SK-N-SH (cell line): ENCODE data around the gene BOD1L1. TPM values are rescaled to one million over a fixed set of nuclear protein-coding genes. Genes with fewer than 3 reads are reported as not detected.

Experiments used
- CTCF ChIA-PET: fragments of 300-600, 350-600 bp; formaldehyde crosslinking; extraction: SDS; loops from one replicate; lab custom pipeline; 2021; lab: Yijun Ruan, JAX
- POLR2A ChIA-PET: fragments of 350-600 bp; sonication (Branson Sonifier 250); formaldehyde crosslinking; extraction: SDS; loops from one replicate; lab custom pipeline; 2020; ENCODE audit warnings: antibody characterized with exemption, inconsistent platforms; lab: Yijun Ruan, JAX
- DNase-seq: peaks from one replicate; pipeline ENCODE4 v3.0.0; 2012
- H2AFZ ChIP-seq: fragments of 200-600 bp; sonication (generic); 2 replicates; pipeline ENCODE4 v1.8.1; 2016; ENCODE audit warnings: antibody characterized with exemption, mild to moderate bottlenecking, low read depth
- H3F3A ChIP-seq: fragments of 200-600 bp; sonication (generic); replicated peaks from 2 replicates; pipeline ENCODE3; 2016; ENCODE audit warnings: antibody characterized with exemption, mild to moderate bottlenecking; ENCODE audit not compliant: insufficient read depth
- H3K27ac ChIP-seq, 2 experiments: fragments of 200-500 bp in 1 of 2; fragments of 200-600 bp in 1 of 2; sonication (Bioruptor generic) in 1 of 2; sonication (generic), shearing (Covaris generic) in 1 of 2; 2 replicates each; pipeline versions ENCODE4 v1.5.1 to v1.6.1; 2014 to 2016; ENCODE audit warnings: low read depth in 2 of 2, inconsistent platforms in 1 of 2, low read length in 1 of 2, mild to moderate bottlenecking in 1 of 2, mixed read lengths in 1 of 2
- H3K27me3 ChIP-seq: fragments of 200-600 bp; sonication (generic), shearing (Covaris generic); 2 replicates; pipeline ENCODE4 v1.6.1; 2016; ENCODE audit warnings: mixed run types; ENCODE audit not compliant: insufficient read depth
- H3K36me3 ChIP-seq, 2 experiments: fragments of 200-500 bp in 1 of 2; fragments of 200-600 bp in 1 of 2; sonication (Bioruptor generic) in 1 of 2; sonication (generic) in 1 of 2; replicated peaks in 1 of 2; 2 replicates each; pipeline versions ENCODE3 to v1.5.1; 2014 to 2016; ENCODE audit warnings: low read length in 1 of 2, mild to moderate bottlenecking in 1 of 2; ENCODE audit not compliant: insufficient read depth in 2 of 2, control insufficient read depth in 1 of 2
- H3K4me1 ChIP-seq, 2 experiments: fragments of 200-500 bp in 1 of 2; fragments of 200-600 bp in 1 of 2; sonication (Bioruptor generic) in 1 of 2; sonication (generic), shearing (Covaris generic) in 1 of 2; 2 replicates each; pipeline versions ENCODE4 v1.5.1 to v1.6.1; 2014 to 2016; ENCODE audit warnings: low read depth in 1 of 2, low read length in 1 of 2, mixed run types in 1 of 2; ENCODE audit not compliant: insufficient read depth in 2 of 2, control insufficient read depth in 1 of 2
- H3K4me2 ChIP-seq: fragments of 200-600 bp; sonication (generic), shearing (Covaris generic); 2 replicates; pipeline ENCODE4 v1.6.1; 2017; ENCODE audit warnings: mixed run types
- H3K4me3 ChIP-seq, 2 experiments: fragments of 200-500 bp in 1 of 2; fragments of 200-600 bp in 1 of 2; sonication (Bioruptor generic) in 1 of 2; sonication (generic), shearing (Covaris generic) in 1 of 2; 2 replicates each; pipeline versions ENCODE4 v1.5.1 to v1.8.1; 2014 to 2016; ENCODE audit warnings: low read depth in 2 of 2, inconsistent platforms in 1 of 2, low read length in 1 of 2, mild to moderate bottlenecking in 1 of 2, mixed read lengths in 1 of 2, moderate library complexity in 1 of 2
- H3K79me2 ChIP-seq: fragments of 200-600 bp; sonication (generic); 2 replicates; pipeline ENCODE4 v1.8.1; 2017; ENCODE audit warnings: mild to moderate bottlenecking; ENCODE audit not compliant: insufficient read depth
- H3K9ac ChIP-seq: fragments of 200-600 bp; sonication (generic); 2 replicates; pipeline ENCODE4 v1.6.1; 2017; ENCODE audit warnings: mixed run types
- H3K9me2 ChIP-seq: fragments of 200-600 bp; sonication (generic); 2 replicates; pipeline ENCODE4 v1.6.1; 2017; ENCODE audit warnings: mixed run types
- H3K9me3 ChIP-seq: fragments of 200-600 bp; sonication (generic); 2 replicates; pipeline ENCODE4 v1.6.1; 2017; ENCODE audit warnings: mixed run types, mild to moderate bottlenecking, moderate library complexity
- H4K20me1 ChIP-seq: fragments of 200-600 bp; sonication (generic); 2 replicates; pipeline ENCODE4 v1.6.1; 2017; ENCODE audit warnings: mild to moderate bottlenecking, mixed run types; ENCODE audit not compliant: insufficient read depth
- GABPA ChIP-seq: IDR thresholded peaks from 2 replicates; pipeline ENCODE4 v1.4.0; 2012; ENCODE audit warnings: low read depth, mild to moderate bottlenecking
- GATA2 ChIP-seq: sonication (generic); formaldehyde crosslinking; IDR thresholded peaks from 2 replicates; pipeline ENCODE4 v1.5.0; 2020; ENCODE audit warnings: mild to moderate bottlenecking, missing genetic modification reagents
- MXI1 ChIP-seq: IDR thresholded peaks from 2 replicates; pipeline ENCODE4 v1.6.1; 2012; ENCODE audit warnings: mild to moderate bottlenecking, low read depth, low read length, improper control_type of control experiment
- NRF1 ChIP-seq: IDR thresholded peaks from 2 replicates; pipeline ENCODE4 v1.6.1; 2012; ENCODE audit warnings: low read depth, mild to moderate bottlenecking, low read length
- RAD21 ChIP-seq: IDR thresholded peaks from 2 replicates; pipeline ENCODE4 v1.6.1; 2012; ENCODE audit warnings: mild to moderate bottlenecking, low read length
- RCOR1 ChIP-seq: fragments of 150-350 bp; IDR thresholded peaks from 2 replicates; pipeline ENCODE4 v1.6.1; 2017; ENCODE audit warnings: antibody characterized with exemption, low read length
- SMC3 ChIP-seq: IDR thresholded peaks from 2 replicates; pipeline ENCODE4 v1.6.1; 2012; ENCODE audit warnings: low read depth, low read length, improper control_type of control experiment
- WGBS: methylation state at CpG from one replicate; pipeline ENCODE4 v1.1.6; 2017; ENCODE audit warnings: low lambda C conversion rate; 5-methylcytosine and 5-hydroxymethylcytosine counted together
- polyA plus RNA-seq, 3 experiments: library from polyadenylated mRNA; depleted of rRNA; stranded (reverse); fragments of >200 nt; gene quantifications; 2 replicates each; pipeline ENCODE4 v1.2.3, GENCODE V29; 2012
- TF ChIP-seq, protein P1 (sequence below): fragments of 200-600 bp; sonication (generic); IDR thresholded peaks from 2 replicates; pipeline ENCODE4 v1.6.1; 2017; ENCODE audit warnings: antibody characterized with exemption, mild to moderate bottlenecking, moderate library complexity
- TF ChIP-seq, protein P2 (sequence below): IDR thresholded peaks from 2 replicates; pipeline ENCODE4 v1.4.0; 2012; ENCODE audit warnings: low read depth, borderline replicate concordance
- TF ChIP-seq, protein P3 (sequence below): IDR thresholded peaks from 2 replicates; pipeline ENCODE4 v1.4.0; 2012; ENCODE audit warnings: low read depth, borderline replicate concordance

The BOD1L1 gene
- polyA plus RNA-seq, 1 of the 3 experiments (the other 2 are of a cell fraction): 12.5 TPM

DNA sequence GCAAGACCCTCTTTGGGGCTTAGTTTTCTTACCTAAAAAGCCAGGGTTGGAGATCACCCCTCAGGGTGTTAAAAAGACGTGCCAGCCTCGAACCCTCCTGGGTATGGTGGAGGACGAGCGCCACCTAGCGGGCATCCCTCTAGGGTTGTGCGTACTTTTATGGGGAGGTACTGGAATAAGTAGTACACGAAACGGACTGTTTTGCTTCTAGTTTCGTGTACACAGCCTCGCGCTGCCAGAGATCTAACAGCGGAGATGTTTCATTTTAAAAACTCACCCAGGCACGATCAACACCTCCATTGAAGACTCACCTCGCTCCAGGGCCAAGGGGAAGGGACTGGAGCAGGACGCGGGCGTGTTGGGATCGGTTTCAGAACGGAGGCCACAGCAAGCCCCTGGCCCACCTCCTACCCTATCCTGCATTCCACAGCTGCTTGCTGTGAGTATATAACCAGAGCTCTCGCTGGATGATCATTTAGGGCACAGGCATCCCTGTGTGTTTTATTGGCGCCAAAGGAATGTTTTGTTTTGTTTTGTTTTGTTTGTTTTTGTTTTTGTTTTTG lies 78.5 kb downstream of the BOD1L1 start:
- no peak overlapping the region for H3K27ac ChIP-seq
- H3K4me1 ChIP-seq: peaks cover 5% of the 10 kb centered on the region in 2 experiments; a peak in 2 of 4 replicates

More for the DNA sequence above, 78.5 kb downstream of the BOD1L1 start:
- H3F3A ChIP-seq: no peaks in the 10 kb centered on the region
- POLR2A ChIA-PET: no interaction called here
- H3K27me3 ChIP-seq: peaks cover 36% of the 10 kb centered on the region
- no peaks in the 10 kb centered on the region for H3K36me3 ChIP-seq
- H3K4me2 ChIP-seq: peak overlapping the region; percentile 79
- CTCF ChIA-PET: interaction anchor here (1.0 to 2.6 kb wide), 13 partner anchors 10 to 871 kb away, joined by 3 to 21 read pairs (median 5); no protein-coding TSS in a partner anchor
- TF ChIP-seq, protein P1, sequence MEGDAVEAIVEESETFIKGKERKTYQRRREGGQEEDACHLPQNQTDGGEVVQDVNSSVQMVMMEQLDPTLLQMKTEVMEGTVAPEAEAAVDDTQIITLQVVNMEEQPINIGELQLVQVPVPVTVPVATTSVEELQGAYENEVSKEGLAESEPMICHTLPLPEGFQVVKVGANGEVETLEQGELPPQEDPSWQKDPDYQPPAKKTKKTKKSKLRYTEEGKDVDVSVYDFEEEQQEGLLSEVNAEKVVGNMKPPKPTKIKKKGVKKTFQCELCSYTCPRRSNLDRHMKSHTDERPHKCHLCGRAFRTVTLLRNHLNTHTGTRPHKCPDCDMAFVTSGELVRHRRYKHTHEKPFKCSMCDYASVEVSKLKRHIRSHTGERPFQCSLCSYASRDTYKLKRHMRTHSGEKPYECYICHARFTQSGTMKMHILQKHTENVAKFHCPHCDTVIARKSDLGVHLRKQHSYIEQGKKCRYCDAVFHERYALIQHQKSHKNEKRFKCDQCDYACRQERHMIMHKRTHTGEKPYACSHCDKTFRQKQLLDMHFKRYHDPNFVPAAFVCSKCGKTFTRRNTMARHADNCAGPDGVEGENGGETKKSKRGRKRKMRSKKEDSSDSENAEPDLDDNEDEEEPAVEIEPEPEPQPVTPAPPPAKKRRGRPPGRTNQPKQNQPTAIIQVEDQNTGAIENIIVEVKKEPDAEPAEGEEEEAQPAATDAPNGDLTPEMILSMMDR: peak; percentile 95
- 0 out of 2 replicates have a peak, but pooled peaks have one; percentile 11 for TF ChIP-seq RCOR1
- TF ChIP-seq, protein P2, sequence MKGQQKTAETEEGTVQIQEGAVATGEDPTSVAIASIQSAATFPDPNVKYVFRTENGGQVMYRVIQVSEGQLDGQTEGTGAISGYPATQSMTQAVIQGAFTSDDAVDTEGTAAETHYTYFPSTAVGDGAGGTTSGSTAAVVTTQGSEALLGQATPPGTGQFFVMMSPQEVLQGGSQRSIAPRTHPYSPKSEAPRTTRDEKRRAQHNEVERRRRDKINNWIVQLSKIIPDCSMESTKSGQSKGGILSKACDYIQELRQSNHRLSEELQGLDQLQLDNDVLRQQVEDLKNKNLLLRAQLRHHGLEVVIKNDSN: no peak
- TF ChIP-seq RAD21: peak; percentile 94
- peak; percentile 85 for TF ChIP-seq SMC3
- TF ChIP-seq MXI1: no peak
- no peak for TF ChIP-seq NRF1
- no peak for TF ChIP-seq GATA2 (CRISPR knock-in tag)
- TF ChIP-seq GABPA: no peak
- TF ChIP-seq, protein P3, sequence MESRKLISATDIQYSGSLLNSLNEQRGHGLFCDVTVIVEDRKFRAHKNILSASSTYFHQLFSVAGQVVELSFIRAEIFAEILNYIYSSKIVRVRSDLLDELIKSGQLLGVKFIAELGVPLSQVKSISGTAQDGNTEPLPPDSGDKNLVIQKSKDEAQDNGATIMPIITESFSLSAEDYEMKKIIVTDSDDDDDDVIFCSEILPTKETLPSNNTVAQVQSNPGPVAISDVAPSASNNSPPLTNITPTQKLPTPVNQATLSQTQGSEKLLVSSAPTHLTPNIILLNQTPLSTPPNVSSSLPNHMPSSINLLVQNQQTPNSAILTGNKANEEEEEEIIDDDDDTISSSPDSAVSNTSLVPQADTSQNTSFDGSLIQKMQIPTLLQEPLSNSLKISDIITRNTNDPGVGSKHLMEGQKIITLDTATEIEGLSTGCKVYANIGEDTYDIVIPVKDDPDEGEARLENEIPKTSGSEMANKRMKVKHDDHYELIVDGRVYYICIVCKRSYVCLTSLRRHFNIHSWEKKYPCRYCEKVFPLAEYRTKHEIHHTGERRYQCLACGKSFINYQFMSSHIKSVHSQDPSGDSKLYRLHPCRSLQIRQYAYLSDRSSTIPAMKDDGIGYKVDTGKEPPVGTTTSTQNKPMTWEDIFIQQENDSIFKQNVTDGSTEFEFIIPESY: no peak
- WGBS: 4% methylated on average over 21 of the region's 21 CpGs
- H3K9me3 ChIP-seq: no peaks in the 10 kb centered on the region
- no peaks in the 10 kb centered on the region for H3K79me2 ChIP-seq
- H2AFZ ChIP-seq: peak overlapping the region; percentile 80
- no peak overlapping the region; the same call in 1 of the 2 replicates for H3K9ac ChIP-seq
- H3K4me3 ChIP-seq: peak overlapping the region; percentile 43 to 71
- DNase-seq: peak; percentile 88
- no peaks in the 10 kb centered on the region for H4K20me1 ChIP-seq
- H3K9me2 ChIP-seq: no peaks in the 10 kb centered on the region
